AG09319 (cell line): Measurements from ENCODE around the gene TBC1D3I.
"Not testable (repeated sequence)": the region's sequence is repeated elsewhere in the genome, so short reads cannot be mapped to it uniquely, and the experiment has no call there.

Experiments
- DNase-seq: peaks from one replicate; pipeline ENCODE4 v3.0.0-alpha.2; 2010; ENCODE audit warnings: low read depth; ENCODE audit errors: extremely low read depth
- CTCF ChIP-seq: IDR thresholded peaks from 2 replicates; pipeline ENCODE4 v1.5.1; 2011; ENCODE audit warnings: low read depth, mild to moderate bottlenecking, inconsistent platforms, low read length, moderate library complexity

The TBC1D3I gene

DNA sequence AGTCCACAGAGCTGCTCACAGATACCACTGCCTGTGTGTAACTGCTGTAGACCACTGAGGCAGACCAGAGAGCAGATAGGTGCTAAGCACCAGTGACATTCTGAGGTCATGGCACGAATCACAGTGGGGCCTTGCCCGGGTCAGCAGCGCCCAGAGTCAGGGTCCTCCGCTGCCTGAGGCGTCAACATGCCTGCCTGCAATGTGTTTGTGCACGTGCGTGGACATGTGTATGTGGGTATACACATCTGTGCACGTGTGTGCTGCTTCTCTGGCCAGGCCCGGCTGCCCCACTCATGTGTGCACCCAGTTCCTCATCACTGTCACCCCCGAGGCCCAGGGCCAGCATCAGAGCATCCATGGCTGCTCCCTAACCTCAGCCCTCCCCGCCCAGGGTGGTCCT, at the start of gene TBC1D3I:
TSS of gene TBC1D3I (minus strand) at position 101 of the 400 bp plus-strand sequence. CDS start 1,585 bp downstream, outside the sequence.
- not testable (repeated sequence) for DNase-seq

DNA sequence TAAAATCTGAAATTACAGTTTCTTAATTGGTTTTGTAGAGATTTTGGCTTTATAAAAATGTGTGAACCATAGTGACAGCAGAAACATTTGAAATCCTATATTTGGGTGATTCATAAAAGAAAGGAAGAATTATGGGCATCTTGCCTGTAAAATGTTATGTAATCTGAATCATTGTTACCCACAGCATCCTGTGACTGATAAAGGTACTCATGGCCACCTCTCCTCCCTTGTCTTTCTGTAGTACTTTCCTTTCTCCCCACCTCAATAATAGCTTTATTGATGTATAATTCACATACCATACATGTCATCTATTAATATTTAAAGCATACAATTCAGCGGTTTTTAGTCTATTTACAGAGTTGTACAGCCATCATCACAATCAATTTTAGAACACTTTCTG, 30.8 kb upstream of the TBC1D3I start:
- not testable (repeated sequence) for DNase-seq

- DNase-seq = not testable (repeated sequence)
Measured at GRCh38 chr17:36289965-36290612, 25.7 kb upstream of the TBC1D3I start.

GRCh38 chr17:36284219-36284618, 19.8 kb upstream of the TBC1D3I start:
- DNase-seq = not testable (repeated sequence)

- DNase-seq = not testable (repeated sequence)
Measured at GRCh38 chr17:36283256-36283655, 18.9 kb upstream of the TBC1D3I start.

DNA sequence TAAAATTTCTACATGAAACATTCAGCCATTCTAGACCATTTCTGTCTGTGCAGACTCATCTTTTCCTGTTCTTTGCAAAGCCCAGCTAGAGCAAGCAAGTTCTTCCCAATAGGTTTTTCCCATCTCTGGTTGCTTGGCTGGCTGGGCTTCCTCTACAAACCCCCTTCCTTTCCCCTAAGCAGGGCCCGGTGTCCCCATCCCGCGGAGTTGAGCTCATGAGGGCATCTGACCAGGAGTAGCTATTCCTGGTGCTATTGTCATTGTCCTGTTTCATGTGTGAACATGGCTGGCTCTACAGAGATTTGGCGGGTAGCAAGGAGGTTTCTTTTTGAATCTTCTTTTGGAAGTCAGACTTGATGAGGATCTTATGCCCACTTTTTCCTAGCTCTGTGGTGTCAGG, 22.3 kb downstream of the TBC1D3I start:
- not testable (repeated sequence) for DNase-seq

- not testable (repeated sequence) for DNase-seq
Measured at GRCh38 chr17:36229644-36230043, 34.7 kb downstream of the TBC1D3I start.

DNA sequence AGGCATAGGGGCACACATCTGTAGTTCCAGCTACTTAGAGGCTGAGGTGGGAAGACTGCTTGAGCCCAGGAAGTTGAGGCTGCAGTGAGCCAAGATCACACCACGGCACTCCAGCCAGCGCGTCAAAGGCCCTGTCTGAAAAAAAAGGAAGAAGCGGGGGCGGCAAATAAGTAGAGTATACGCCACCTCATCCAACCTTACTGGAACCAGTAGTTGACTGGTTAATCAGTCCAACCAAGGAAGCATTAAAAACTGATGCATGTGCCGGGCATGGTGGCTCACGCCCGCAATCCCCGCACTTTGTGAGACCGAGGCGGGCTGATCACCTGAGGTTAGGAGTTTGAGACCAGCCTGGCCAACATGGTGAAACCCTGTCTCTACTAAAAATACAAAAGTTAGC, 41.4 kb downstream of the TBC1D3I start:
- not testable (repeated sequence) for DNase-seq

- not testable (repeated sequence) for DNase-seq
Measured at GRCh38 chr17:36221581-36222100, 42.7 kb downstream of the TBC1D3I start.

- not testable (repeated sequence) for DNase-seq
Measured at GRCh38 chr17:36220737-36221580, 43.4 kb downstream of the TBC1D3I start.

DNA sequence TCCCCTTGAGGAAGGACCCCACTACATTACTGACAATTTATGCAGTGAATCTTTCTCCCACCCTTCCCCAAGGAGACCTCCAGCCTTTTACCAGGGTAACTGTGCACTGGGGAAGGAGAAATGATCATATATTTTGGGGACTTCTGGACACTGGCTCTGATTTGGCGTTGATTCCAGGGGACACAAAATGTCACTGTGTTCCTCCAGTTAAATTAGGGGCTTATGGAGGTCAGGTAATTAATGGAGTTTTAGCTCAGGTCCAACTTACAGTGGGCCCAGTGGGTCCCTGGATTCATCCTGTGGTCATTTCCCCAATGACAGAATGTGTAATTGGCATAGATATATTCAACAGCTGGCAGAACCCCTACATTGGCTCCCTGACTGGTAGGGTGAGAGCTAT, 44.8 kb downstream of the TBC1D3I start:
- not testable (repeated sequence) for DNase-seq

- DNase-seq = not testable (repeated sequence)
Measured at GRCh38 chr17:36215406-36216308, 48.7 kb downstream of the TBC1D3I start.

GRCh38 chr17:36214918-36215317, 49.5 kb downstream of the TBC1D3I start:
- DNase-seq = no peak
- TF ChIP-seq CTCF = no peak

DNA sequence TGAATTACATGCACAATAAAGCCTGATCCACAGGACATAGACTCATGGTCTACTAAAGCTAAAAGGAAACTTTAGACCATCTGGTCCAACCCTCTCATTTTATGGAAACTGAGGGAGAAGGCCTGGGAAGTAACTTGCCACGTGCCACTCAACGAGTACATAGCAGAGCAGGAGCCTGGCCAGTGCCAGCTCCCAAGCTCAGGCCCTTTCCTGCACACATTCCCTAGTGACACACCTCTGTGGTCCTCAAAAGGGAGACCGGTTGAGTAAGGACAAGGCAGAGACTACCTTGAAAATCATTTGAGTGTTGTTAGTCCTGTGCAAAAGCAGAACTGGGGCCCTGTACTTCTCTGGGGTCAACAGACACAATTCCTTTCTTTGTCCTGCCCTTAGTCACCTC, 50.7 kb downstream of the TBC1D3I start:
- no peak for TF ChIP-seq CTCF
- DNase-seq = no peak
